Activated CD4-positive, alpha-beta T cell treated with anti-CD3 and anti-CD28 coated beads, Interleukin-2, amount 10 ng/mL, durations not matched to agents 7 days and 5 days (primary cell): ENCODE results near the gene IMP3. TPM values are rescaled to one million over a fixed set of nuclear protein-coding genes. Genes with fewer than 3 reads are reported as not detected.
"Not testable (repeated sequence)": the region's sequence is repeated elsewhere in the genome, so short reads cannot be mapped to it uniquely, and the experiment has no call there.

Source experiments
- CTCF ChIA-PET: fragments of 350-600 bp; sonication (Branson Sonifier 250); formaldehyde crosslinking; loops from one replicate; lab custom pipeline; 2021; ENCODE audit warnings: antibody characterized with exemption; lab: Charles Lee
- POLR2A ChIA-PET: fragments of 350-600 bp; sonication (Branson Sonifier 250); formaldehyde crosslinking; loops from one replicate; lab custom pipeline; 2021; ENCODE audit warnings: antibody characterized with exemption; lab: Charles Lee
- DNase-seq: peaks from one replicate; pipeline ENCODE4 v3.0.0-alpha.2; 2020
- H3K27ac Mint-ChIP-seq: one replicate; pipeline ENCODE4 v1.8.0; 2021; ENCODE audit warnings: mild to moderate bottlenecking, moderate library complexity, mixed read lengths
- H3K27me3 Mint-ChIP-seq: one replicate; pipeline ENCODE4 v1.8.0; 2021; ENCODE audit warnings: mixed read lengths
- H3K36me3 Mint-ChIP-seq: one replicate; pipeline ENCODE4 v1.8.0; 2021; ENCODE audit warnings: low read depth, mixed read lengths
- H3K4me1 Mint-ChIP-seq: one replicate; pipeline ENCODE4 v1.8.0; 2021; ENCODE audit warnings: mixed read lengths
- H3K4me3 Mint-ChIP-seq: one replicate; pipeline ENCODE4 v1.8.0; 2021; ENCODE audit warnings: mild to moderate bottlenecking, moderate library complexity, mixed read lengths
- H3K9me3 Mint-ChIP-seq: one replicate; pipeline ENCODE4 v1.8.0; 2021; ENCODE audit warnings: mixed read lengths
- total RNA-seq, 2 experiments: library from RNA; stranded (reverse); gene quantifications; one replicate each; pipeline ENCODE4 v1.2.3, GENCODE V29; 2021

IMP3 gene
- total RNA-seq, 2 experiments from 2014 or later = 79.1 to 81.4 TPM

DNA sequence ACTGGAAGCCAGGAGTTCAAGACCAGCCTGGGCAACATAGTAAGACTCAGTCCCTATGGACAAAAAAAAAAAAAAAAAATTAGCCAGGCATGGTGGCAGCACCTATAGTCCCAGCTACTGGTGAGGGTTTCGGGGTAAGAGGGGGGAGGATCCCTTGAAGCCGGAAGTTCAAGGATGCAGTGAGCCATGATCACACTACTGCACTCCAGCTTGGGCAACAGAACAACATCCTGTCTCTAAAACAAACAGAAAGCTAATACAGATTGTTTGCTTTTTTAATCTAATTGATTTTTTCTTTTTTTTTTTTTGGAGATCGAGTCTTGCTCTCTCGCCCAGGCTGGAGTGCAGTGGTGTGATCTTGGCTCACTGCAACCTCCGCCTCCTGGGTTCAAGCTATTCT, 1.6 kb upstream of the IMP3 start:
- ChIA-PET CTCF (interaction anchor here (0.6 to 2.6 kb wide), 7 partner anchors 9 to 274 kb away, joined by 3 to 19 read pairs (median 6); partner anchors contain the start of genes MAN2C1 and SNUPN), POLR2A (interaction anchor here (2.5 kb wide), 1 partner anchor 188 kb away, joined by 17 read pairs; no protein-coding TSS in a partner anchor)
- Mint-ChIP-seq H3K27me3 (peaks cover 13% of the 10 kb centered on the region), H3K4me3 (no peak overlapping the region), H3K36me3 (peaks cover 23% of the 10 kb centered on the region), H3K9me3 (no peaks in the 10 kb centered on the region), H3K4me1 (peaks cover 32% of the 10 kb centered on the region), H3K27ac (no peak overlapping the region)
- no peak for DNase-seq

DNA sequence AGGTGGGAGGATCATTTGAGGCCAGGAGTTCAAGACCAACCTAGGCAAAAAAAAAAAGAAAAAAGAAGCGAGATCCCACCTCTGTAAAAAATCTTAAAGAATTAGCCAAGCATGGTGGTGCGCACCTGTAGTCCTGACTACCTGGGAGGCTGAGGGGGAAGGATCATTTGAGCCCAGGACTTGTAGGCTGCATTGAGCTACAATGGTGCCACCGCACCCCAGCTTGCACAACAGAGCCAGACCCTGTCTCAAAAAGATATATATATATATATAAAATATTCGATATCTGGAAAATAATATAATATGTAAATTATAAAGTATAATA, 1.1 kb upstream of the IMP3 start:
- H3K4me1 Mint-ChIP-seq = peaks cover 32% of the 10 kb centered on the region
- CTCF ChIA-PET = interaction anchor here (0.6 to 2.6 kb wide), 15 partner anchors 11 to 445 kb away, joined by 3 to 19 read pairs (median 5); partner anchors contain the start of genes MAN2C1, SIN3A and SNUPN
- H3K27me3 Mint-ChIP-seq = peaks cover 9% of the 10 kb centered on the region
- peak overlapping the region; percentile 86 for H3K4me3 Mint-ChIP-seq
- DNase-seq = no peak
- no peaks in the 10 kb centered on the region for H3K9me3 Mint-ChIP-seq
- POLR2A ChIA-PET = interaction anchor here (1.0 to 2.5 kb wide), 2 partner anchors 187 to 270 kb away, joined by 3 to 17 read pairs; no protein-coding TSS in a partner anchor
- peaks cover 23% of the 10 kb centered on the region for H3K36me3 Mint-ChIP-seq
- peak overlapping the region; percentile 95 for H3K27ac Mint-ChIP-seq

DNA sequence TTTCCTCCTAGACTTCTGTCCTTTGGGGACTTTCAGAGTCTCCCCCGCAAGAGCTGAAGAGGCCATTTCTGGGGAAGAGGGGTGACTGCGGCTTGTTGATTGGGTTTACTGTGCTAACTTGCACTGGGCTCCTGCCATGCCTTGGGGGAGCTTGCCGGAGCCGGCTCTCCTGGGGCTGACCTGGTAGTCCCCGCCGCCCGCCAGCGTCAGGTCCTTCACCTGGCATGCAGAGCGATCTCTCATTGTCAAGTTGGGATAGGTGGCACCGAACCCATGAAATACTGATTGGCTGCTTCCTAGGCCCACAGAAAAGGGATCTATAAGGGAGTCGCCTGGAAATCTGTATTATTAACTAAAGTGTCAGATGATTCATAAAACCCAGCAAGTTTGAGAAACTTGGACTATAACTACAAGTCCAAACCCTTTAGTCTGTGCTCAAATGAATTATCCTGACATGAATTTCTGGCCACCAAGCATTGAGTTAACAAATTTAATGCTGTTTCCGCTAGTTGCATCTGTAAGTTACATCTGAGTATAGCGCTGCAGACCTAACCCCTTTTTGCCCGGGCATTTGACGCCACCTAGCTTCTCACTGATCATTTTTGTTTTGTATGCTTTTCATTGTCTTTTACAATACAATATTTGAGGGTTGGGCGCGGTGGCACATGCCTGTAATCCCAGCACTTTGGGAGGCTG, 607 bp upstream of the IMP3 start:
- POLR2A ChIA-PET = interaction anchor here (0.6 to 2.5 kb wide), 11 partner anchors 11 to 273 kb away, joined by 3 to 17 read pairs (median 4); partner anchors contain the start of genes PTPN9, SIN3A and SNUPN
- H3K27ac Mint-ChIP-seq = peak overlapping the region; percentile 95
- H3K9me3 Mint-ChIP-seq = no peaks in the 10 kb centered on the region
- peaks cover 3% of the 10 kb centered on the region for H3K27me3 Mint-ChIP-seq
- H3K4me3 Mint-ChIP-seq = peak overlapping the region; percentile 86
- CTCF ChIA-PET = interaction anchor here (0.6 to 2.6 kb wide), 21 partner anchors 10 to 444 kb away, joined by 3 to 19 read pairs (median 5); partner anchors contain the start of genes MAN2C1, PTPN9, SIN3A and SNUPN
- peaks cover 37% of the 10 kb centered on the region for H3K4me1 Mint-ChIP-seq
- peak; percentile 77 for DNase-seq
- H3K36me3 Mint-ChIP-seq = peaks cover 23% of the 10 kb centered on the region

DNA sequence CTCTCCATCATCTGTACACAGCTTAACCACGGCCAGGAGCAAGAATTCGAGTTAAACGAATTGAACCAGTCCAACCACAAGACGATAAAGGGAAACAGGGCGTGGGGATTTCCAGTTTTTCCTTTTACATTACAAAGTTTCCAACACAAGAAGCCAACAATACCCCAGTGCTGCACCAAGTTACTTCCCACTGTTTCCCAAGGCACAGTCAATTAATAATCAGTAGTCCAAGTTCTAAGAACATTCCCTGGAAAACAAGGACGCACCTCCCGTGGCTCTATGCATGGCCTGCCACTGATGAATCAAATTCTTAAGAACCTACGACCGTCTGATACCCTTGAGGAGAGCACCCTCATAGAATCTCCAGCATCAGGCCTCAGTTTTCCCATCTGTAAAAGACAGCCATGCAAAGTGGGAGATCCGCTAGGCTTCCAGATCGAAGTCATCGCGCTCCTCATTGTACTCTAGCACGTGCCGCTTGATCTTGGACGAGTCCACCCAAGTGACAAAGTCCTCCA, 774 bp downstream of the IMP3 start:
- Mint-ChIP-seq H3K36me3 (peaks cover 23% of the 10 kb centered on the region), H3K27ac (peak overlapping the region; percentile 95), H3K4me3 (peak overlapping the region; percentile 86), H3K27me3 (no peaks in the 10 kb centered on the region), H3K9me3 (no peaks in the 10 kb centered on the region), H3K4me1 (peaks cover 39% of the 10 kb centered on the region)
- DNase-seq = no peak
- CTCF ChIA-PET = interaction anchor here (0.7 to 3.8 kb wide), 12 partner anchors 9 to 198 kb away, joined by 3 to 28 read pairs (median 4); partner anchors contain the start of genes PTPN9, SIN3A and SNUPN
- POLR2A ChIA-PET = interaction anchor here (0.6 to 2.5 kb wide), 9 partner anchors 12 to 825 kb away, joined by 3 to 17 read pairs (median 4); partner anchors contain the start of genes PTPN9 and SNUPN

DNA sequence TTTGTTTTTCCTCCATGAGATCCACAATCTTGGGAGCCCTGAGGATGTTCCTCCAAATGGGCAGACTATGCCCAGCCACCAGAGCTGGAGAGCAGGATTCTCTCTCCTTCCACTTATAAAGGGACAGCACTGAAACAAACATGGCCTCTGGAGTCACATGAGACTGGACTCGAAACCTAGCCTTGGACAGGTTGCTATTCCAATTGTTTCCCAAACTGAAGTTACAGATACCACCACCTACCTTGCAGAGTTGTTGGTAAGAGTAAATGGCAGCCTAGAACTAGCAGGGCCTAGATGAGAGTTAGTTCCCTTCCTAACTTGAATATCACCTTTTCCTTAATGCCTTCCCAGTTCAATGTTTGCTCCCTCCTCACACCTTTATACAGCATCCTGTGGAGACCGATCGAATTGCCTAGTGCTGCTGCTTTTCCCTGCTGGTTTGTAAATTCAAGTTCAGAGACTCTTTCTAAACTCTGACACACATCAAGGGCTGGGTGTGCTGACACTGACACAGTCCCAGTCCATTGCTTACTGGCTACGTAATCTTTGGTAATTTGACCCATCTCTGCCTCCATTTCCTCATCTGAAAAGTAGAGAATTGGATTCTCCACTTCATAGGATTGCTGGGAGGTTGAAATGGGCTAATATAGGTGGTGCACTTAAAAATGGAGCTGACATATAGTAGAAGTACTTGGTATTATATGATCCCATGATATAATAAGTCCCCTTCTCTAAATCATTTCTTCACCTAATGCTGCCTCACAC, 2.6 kb downstream of the IMP3 start:
- Mint-ChIP-seq H3K9me3 (no peaks in the 10 kb centered on the region), H3K4me3 (peak overlapping the region; percentile 86), H3K27me3 (no peaks in the 10 kb centered on the region), H3K27ac (peak overlapping the region; percentile 11), H3K4me1 (peaks cover 39% of the 10 kb centered on the region), H3K36me3 (peaks cover 23% of the 10 kb centered on the region)
- CTCF ChIA-PET = interaction anchor here (0.5 to 3.8 kb wide), 5 partner anchors 11 to 140 kb away, joined by 3 to 28 read pairs (median 3); partner anchors contain the start of gene SNUPN
- POLR2A ChIA-PET = no interaction called here
- no peak for DNase-seq

DNA sequence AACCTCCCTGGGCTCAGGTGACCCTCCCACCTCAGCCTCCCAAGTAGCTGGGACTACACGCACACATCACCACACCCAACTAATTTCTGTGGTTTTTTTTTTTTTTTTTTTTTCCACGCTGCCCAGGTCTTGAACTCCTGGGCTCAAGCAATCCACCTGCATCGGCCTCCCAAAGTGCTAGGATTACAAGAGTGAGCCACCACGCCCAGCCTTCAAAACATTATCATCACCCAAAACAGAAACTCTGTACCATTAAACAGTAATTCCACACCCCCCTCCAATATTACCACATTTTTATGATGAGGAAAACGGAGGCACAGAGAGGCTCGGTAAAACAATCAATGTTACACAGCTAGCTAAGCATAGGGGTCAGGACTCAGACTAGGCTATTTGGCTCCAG, 4.0 kb downstream of the IMP3 start:
- ChIA-PET POLR2A (no interaction called here), CTCF (interaction anchor here (0.6 to 3.8 kb wide), 3 partner anchors 9 to 243 kb away, joined by 3 to 28 read pairs (median 3); partner anchors contain the start of gene SNUPN)
- no peak overlapping the region for H3K27ac Mint-ChIP-seq
- H3K27me3 Mint-ChIP-seq = no peaks in the 10 kb centered on the region
- no peak for DNase-seq
- peaks cover 31% of the 10 kb centered on the region for H3K4me1 Mint-ChIP-seq
- peaks cover 23% of the 10 kb centered on the region for H3K36me3 Mint-ChIP-seq
- no peaks in the 10 kb centered on the region for H3K9me3 Mint-ChIP-seq
- H3K4me3 Mint-ChIP-seq = no peak overlapping the region

DNA sequence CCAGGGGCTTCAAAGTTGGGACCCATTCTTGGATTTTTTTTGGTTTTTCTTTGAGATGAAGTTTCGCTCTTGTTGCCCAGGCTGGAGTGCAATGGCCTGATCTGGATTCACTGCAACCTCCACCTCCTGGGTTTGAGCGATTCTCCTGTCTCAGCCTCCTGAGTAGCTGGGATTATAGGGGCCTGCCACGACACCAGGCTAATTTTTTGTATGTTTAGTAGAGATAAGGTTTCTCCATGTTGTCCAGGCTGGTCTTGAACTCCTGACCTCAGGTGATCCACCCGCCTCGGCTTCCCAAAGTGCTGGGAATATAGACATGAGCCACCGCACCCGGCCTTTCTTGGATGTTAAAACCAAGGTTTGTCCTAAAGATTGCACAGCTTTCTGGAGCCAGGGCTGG, 6.1 kb downstream of the IMP3 start:
- DNase-seq, POLR2A ChIA-PET, H3K27me3 Mint-ChIP-seq, H3K4me3 Mint-ChIP-seq, H3K27ac Mint-ChIP-seq, H3K9me3 Mint-ChIP-seq: not testable (repeated sequence)
- peaks cover 17% of the 10 kb centered on the region for H3K36me3 Mint-ChIP-seq
- CTCF ChIA-PET = interaction anchor here (1.2 kb wide), 1 partner anchor 13 kb away, joined by 3 read pairs; no protein-coding TSS in a partner anchor
- peaks cover 31% of the 10 kb centered on the region for H3K4me1 Mint-ChIP-seq

DNA sequence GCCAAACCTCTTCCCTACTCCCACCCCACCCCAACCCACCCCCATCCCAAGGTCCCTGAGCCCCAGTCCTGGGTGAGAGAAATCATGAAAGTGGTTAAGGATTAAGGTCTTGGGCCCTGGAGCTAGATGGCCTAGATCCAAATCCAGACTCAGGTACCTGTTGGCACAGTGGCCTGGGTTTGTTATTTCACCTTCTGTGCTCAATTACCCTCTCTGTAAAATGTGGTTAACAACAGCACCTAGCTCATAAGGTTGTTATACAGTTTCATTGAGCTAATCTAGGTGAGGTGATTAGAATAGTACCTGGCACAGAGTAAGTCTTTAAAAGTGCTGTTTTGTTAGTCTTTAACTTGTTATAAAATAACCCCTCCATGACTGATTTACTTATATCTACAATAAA, 8.1 kb downstream of the IMP3 start:
- H3K27me3 Mint-ChIP-seq = no peaks in the 10 kb centered on the region
- no peaks in the 10 kb centered on the region for H3K9me3 Mint-ChIP-seq
- ChIA-PET CTCF (no interaction called here), POLR2A (no interaction called here)
- peaks cover 22% of the 10 kb centered on the region for H3K4me1 Mint-ChIP-seq
- no peak overlapping the region for H3K27ac Mint-ChIP-seq
- no peak for DNase-seq
- H3K36me3 Mint-ChIP-seq = peaks cover 2% of the 10 kb centered on the region
- H3K4me3 Mint-ChIP-seq = no peak overlapping the region

DNA sequence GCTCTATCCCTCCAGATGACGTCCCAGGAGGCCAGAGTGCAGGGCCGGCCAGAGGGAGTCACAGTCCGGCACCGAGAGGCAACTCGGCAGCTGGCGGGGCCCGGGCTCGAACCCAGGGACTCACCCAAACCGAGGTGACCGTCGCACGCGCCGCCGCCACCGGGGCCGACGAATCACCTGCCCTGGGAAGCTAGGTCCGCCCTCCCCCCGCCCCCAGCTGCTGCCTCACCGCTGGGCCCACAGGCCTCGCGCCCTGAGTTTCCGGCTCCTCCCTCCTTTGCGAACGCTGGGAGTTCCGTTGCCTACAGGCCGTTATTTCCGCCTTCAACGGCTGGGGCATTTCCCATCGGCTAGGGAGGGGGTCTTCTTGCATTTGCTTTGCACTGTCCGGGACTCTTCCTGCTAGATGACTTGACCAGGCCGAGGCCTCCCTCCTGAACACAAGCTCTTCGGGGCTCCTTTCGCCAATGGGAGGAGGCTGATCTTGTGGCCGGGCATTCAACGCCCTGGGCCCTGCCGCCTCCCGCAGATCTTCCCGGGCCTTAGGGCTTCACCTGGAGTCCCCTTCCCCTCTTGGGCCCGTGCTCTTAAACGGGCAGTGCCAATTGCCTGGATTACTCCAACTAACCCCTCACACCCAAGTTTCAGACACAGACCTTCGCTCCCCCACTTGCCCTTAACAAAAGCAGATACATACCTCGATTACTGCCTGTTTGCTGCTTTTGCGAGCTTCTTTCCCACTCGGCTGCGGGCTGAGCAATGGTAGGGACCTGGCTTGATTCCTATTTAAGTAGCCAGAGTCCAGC, 14.3 kb downstream of the IMP3 start, which contains the start of gene SNUPN:
SNUPN (minus strand) TSS at position 184 of the 806 bp plus-strand sequence. CDS start 4,674 bp downstream, outside the sequence.
- H3K4me1 Mint-ChIP-seq = peaks cover 46% of the 10 kb centered on the region
- H3K9me3 Mint-ChIP-seq = no peaks in the 10 kb centered on the region
- POLR2A ChIA-PET = interaction anchor here (1.0 to 2.1 kb wide), 4 partner anchors 14 to 172 kb away, joined by 4 to 18 read pairs (median 8); partner anchors contain the start of genes IMP3, PTPN9 and SIN3A
- peaks cover 16% of the 10 kb centered on the region for H3K36me3 Mint-ChIP-seq
- H3K27me3 Mint-ChIP-seq = no peaks in the 10 kb centered on the region
- peak within 1 kb of the TSS; percentile 85 for H3K4me3 Mint-ChIP-seq
- CTCF ChIA-PET = interaction anchor here (0.6 to 3.5 kb wide), 6 partner anchors 12 to 268 kb away, joined by 3 to 28 read pairs (median 9); partner anchors contain the start of genes IMP3 and PTPN9
- peak; percentile 95 for DNase-seq
- H3K27ac Mint-ChIP-seq = peak within 1 kb of the TSS; percentile 96

DNA sequence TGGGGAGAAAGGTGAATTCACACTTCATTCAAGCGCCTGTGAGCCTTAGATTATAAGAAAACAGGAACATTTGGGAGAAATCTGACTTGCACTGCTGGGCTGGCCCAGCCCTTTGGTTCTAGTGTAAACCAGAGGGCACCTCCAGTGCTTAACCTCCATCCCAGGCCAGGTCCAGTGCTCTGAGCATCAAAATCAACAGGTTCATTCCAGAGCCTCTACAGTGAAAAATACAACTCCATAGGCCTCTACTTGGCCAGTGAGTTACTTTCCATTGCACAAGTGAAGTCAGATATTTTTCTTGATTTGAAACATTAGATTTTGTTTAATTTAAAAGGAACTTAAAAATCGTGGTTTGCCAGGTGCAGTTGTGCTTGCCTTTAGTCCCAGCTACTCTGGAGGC, 17.5 kb downstream of the IMP3 start:
- H3K9me3 Mint-ChIP-seq = no peaks in the 10 kb centered on the region
- CTCF ChIA-PET = interaction anchor here (0.8 kb wide), 1 partner anchor 1630 kb away, joined by 6 read pairs; no protein-coding TSS in a partner anchor
- POLR2A ChIA-PET = no interaction called here
- H3K27ac Mint-ChIP-seq = peak overlapping the region; percentile 64
- DNase-seq = no peak
- peaks cover 48% of the 10 kb centered on the region for H3K4me1 Mint-ChIP-seq
- no peak overlapping the region for H3K4me3 Mint-ChIP-seq
- peaks cover 35% of the 10 kb centered on the region for H3K36me3 Mint-ChIP-seq
- H3K27me3 Mint-ChIP-seq = no peaks in the 10 kb centered on the region

DNA sequence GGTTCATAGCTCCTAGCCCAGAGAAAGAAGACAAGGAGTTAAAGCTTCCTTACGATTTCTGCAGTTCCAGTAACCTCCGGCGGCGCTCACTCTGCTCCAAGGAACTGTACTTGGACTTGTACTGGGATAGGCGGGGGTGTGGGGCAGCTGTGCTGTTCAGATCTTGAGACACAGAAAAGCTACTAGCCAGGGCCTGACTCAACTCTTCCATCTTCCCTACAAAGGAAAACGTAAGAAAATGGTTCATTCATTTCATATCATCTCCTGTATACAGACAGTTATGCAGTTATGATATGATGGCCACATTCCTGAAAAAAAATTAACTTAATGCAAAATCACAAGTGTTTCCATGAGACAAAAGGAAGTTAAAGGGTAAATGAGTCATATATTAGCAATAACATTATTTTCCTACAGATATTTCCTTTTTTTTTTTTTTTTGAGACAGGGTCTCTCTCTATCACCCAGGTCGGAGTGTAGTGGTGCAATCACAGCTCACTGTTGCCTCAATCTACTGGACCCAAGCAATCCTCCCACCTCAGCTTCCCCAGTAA, 19.1 kb downstream of the IMP3 start:
- Mint-ChIP-seq H3K36me3 (peaks cover 47% of the 10 kb centered on the region), H3K27me3 (no peaks in the 10 kb centered on the region), H3K4me3 (no peak overlapping the region), H3K4me1 (peaks cover 36% of the 10 kb centered on the region), H3K27ac (peak overlapping the region; percentile 51), H3K9me3 (no peaks in the 10 kb centered on the region)
- no peak for DNase-seq
- POLR2A ChIA-PET = no interaction called here
- CTCF ChIA-PET = interaction anchor here (0.5 to 1.1 kb wide), 6 partner anchors 14 to 168 kb away, joined by 3 to 8 read pairs (median 4); partner anchors contain the start of gene IMP3
